GM18870 (cell line): Measurements from ENCODE around the gene HTR7.
"Not testable (repeated sequence)": the region's sequence is repeated elsewhere in the genome, so short reads cannot be mapped to it uniquely, and the experiment has no call there.

ENCODE experiments used
- ATAC-seq: cut with Tn5 transposase; IDR thresholded peaks from one replicate; pipeline ENCODE4 v1.9.1; 2021; ENCODE audit warnings: moderate library complexity; ENCODE audit not compliant: unreplicated experiment

The HTR7 gene

GRCh38 chr10:90859321-90859751 lies 1.5 kb upstream of the HTR7 start:
- ATAC-seq: no peak

- no peak for ATAC-seq
Observed at GRCh38 chr10:90858461-90858968, 676 bp upstream of the HTR7 start.

DNA sequence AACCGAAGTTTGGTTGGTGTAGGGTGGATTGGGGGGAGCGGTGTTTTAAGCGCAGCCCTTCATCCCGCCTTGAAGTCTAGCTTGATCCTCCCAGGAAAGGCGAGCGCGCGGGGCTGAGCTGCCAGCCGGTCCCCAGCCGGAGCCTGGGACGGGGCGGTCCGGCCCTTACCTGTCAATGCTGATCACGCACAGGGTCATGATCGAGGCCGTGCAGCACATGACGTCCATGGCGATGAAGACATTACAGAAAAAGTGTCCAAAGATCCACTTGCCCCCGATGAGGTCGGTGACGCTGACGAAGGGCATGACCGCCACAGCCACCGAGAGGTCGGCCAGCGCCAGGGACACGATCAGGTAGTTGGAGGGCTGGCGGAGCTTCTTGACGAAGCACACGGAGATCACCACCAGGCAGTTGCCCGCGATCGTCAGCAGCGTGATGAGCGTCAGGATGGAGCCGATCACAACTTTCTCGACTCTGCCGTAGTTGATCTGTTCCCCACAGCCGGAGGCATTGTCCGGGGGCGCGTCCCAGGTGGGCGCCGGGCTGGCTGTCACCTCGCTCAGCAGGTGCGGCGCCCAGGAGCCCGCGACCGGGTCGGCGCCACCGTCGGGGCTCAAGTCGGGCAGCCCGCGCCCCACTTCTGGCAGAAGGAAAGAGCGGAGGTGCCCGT lies 740 bp downstream of the HTR7 start:
- ATAC-seq: no peak

- ATAC-seq: no peak
Observed at GRCh38 chr10:90856261-90856660, 1.6 kb downstream of the HTR7 start.

DNA sequence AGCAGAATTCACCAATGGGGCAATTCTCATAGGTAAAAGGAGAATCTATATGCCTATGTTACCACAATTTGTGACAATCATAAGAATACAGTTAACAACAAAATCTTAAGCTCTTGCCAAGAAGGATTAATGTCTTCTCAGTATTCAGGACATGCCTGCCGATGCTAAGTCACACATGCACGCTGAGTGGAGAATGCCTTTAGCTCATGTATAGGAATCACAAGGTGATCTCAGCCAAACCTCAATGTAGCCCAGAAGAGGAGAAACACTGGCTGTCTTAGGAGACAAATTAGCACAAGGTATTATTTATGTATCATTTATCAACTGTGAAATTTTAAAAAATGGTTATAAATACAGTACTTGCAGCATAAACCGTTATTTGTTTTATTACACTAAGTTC lies 2.7 kb downstream of the HTR7 start:
- ATAC-seq: no peak

DNA sequence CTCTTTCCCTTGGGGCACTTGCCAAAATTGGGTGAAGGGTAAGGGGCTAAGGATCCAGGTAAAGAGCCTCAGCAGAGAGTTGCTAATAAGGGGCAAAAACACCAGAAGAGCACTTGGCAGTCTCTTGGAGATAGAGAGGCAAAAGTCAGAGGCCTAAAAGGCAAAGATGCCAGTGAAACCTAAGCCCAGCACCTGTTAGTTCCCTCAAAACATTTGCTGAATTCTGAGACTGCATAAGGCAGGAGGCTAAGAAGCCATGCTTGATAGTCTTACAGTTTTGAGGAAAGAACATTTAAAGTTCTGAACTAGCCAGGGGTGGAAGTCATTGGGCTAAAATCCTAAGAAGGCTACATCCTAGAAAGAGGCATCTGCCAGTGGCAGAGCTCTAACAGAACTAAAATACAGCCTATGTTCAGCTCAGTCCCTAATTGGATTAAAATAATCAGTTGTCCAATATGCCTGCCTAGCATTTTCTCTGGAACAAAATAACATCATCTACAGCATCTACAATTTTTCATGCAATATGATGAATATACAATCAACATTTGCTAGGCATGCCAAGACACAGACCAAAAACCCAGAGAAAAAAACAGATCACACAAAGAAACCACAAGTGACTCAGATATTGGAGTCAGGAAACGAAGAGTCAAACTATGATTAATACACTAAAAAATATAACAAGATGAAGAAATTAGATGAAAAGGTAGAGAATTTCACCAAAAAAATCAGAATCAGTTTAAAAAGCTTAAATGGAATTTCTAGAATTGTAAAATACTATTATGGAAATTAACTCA lies 7.7 kb downstream of the HTR7 start:
- no peak for ATAC-seq

DNA sequence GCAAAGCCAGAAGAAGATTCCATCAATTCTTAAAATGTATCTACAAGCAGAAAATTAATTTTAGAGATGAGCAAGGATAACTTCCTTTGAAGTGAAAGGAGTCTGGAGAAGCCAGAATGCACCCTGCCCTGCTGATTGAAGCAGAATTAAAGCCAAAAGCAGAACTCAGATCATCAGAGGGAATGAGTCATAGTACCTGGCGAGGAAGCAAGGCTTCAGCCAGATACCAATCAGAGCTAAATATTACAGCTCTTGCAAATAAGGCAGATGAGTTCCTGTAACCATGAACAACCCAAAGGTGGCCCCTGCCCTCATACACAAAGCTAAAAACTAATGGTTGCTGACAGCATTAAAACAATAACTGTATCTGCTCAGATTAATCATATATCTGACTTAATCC lies 10.4 kb downstream of the HTR7 start:
- no peak for ATAC-seq

DNA sequence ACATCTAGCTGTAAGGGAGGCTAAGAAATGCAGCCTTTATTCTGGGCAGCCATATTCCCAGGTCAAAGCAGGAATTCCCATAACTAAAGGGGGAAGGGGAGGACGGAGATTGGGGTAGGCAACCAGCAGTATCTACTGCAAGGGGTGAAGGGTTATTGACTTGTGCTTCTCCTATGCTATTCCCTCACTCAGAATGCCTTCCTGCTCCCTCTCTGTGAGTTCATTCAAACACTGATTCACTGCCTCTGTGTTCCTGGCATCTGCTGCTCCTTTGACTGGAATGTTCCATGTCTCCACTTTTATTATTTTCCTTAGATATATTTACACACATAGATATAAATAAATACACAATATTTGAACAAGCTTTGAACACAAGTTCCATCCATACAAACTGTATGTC lies 11.1 kb downstream of the HTR7 start:
- ATAC-seq: no peak

- no peak for ATAC-seq
Observed at GRCh38 chr10:90845726-90846125, 12.1 kb downstream of the HTR7 start.

- no peak for ATAC-seq
Observed at GRCh38 chr10:90842725-90843124, 15.1 kb downstream of the HTR7 start.

GRCh38 chr10:90837486-90837885 lies 20.4 kb downstream of the HTR7 start:
- ATAC-seq: no peak

GRCh38 chr10:90834326-90834725 lies 23.5 kb downstream of the HTR7 start:
- no peak for ATAC-seq

DNA sequence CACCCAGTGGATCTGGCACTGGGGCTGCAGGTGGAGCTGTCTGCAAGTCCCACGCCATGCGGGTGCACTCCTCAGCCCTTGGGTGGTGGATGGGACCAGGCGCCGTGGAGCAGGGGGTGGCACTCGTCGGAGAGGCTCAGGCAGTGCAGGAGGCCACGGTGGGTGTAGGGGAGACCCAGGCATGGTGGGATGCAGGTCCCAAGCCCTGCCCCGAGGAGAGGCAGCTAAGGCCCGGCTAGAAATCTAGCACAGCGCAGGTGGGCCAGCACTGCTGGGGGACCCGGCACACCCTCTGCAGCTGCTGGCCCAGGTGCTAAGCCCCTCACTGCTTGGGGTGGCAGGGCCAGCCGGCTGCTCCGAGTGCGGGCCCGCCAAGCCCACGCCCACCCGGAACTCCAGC lies 25.7 kb downstream of the HTR7 start:
- ATAC-seq: no peak

DNA sequence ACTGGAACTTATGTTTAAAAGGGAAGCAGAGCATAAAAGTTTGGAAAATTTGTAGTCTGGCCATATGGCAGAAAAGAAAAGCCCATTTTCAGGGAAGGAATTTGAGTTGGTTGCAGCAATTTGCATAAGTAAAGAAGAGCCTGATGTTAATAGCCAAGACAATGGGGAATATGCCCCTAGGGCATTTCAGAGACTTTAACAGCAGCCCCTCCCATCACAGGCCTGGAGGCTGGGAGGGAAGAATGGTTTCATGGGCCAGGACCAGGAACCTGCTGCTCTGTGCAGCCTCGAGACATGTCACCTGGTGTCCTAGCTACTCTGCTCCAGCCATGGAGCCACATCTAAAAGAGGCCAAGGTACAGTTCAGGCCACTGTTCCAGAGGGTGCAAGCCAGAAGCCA lies 35.3 kb downstream of the HTR7 start:
- no peak for ATAC-seq

DNA sequence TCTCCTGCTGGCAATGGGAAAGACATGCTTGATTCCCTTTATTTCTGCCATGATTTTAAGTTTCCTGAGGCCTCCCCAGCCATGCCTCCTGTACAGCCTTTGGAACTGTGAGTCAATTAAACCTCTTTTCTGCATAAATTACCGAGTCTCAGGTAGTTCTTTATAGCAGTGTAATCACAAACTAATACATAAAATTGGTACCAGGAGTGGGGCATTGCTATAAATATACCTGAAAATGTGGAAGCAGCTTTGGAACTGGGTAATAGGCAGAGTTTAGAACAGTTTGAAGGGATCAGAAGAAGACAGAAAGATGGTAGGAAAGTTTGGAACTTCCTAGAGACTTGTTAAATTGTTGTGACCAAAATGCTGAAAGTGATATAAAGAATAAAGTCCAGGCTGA lies 36.0 kb downstream of the HTR7 start:
- ATAC-seq: not testable (repeated sequence)

DNA sequence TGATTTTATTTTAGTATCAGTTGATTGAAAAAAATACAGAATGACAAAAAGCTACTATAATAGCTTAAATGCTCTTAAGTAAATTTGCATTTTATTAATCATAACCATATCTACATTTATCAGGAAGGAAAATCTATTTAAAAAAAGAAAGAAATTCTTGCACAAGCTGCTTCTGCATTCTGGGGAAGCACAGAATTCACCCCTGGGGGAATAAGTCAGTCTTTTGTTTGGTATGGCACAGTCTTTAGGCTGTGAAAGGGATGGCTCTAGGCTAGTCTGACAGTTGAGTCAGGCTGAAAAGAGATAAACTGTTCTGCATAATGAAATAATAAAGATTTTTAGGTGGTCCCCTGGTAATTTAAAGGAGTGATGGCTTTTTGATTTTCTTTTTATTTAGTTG lies 37.9 kb downstream of the HTR7 start:
- no peak for ATAC-seq

- no peak for ATAC-seq
Observed at GRCh38 chr10:90818736-90819135, 39.1 kb downstream of the HTR7 start.

GRCh38 chr10:90817128-90817889 lies 40.5 kb downstream of the HTR7 start:
- no peak for ATAC-seq

GRCh38 chr10:90816466-90816865 lies 41.4 kb downstream of the HTR7 start:
- no peak for ATAC-seq

DNA sequence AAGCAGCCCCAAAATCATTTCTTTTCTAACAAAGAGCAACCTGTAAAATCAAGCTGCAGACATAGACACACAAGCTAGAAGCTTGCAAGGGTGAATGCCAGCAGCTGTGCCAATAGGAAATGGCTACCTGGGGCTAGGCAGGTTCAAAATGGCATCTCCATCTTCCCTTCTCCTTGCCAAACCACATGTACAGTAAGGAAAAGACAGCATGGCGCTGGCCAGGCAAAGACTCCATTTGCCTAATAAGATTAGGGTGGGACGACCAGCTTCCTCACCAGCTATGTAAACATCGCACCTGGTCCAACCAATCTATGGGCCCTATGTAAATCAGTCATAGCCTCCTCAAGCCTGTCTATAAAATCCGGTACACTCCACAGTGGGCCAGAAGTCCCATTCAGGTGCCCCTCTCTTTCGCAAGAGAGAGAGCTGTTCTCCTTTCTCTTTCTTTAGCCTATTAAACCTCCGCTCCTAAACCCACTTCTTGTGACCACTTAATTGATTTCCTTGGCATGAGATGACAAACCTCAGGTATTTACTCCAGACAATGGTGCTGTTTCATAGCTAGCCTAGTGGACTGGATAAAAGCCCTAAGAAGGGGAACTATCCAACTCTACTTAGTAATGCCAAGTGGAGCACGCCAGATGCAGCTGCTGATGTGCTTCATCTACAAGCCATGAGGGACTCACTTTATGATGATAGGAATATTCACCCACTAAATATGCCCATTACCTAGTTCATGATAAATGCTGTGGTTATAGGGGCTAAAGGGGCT lies 44.1 kb downstream of the HTR7 start:
- no peak for ATAC-seq

- ATAC-seq: not testable (repeated sequence)
Observed at GRCh38 chr10:90807106-90807505, 50.7 kb downstream of the HTR7 start.
